Testis (tissue), 2 donors: ENCODE measurements around the gene ACSS1.

Source experiments
- POLR2A ChIP-seq: fragments of 450-650 bp; IDR thresholded peaks from one replicate; pipeline ENCODE4 v1.6.1; 2017; ENCODE audit warnings: antibody characterized with exemption, mild to moderate bottlenecking, moderate library complexity
- TF ChIP-seq, protein P1 (sequence below), 3 experiments: fragments of 450-650 bp in 2 of 3; fragments of 200-600 bp in 1 of 3; sonication (generic) in 1 of 3; IDR thresholded peaks; one replicate each; pipeline ENCODE4 v1.5.1; 2016 to 2019; ENCODE audit warnings: antibody characterized with exemption in 3 of 3, mild to moderate bottlenecking in 2 of 3, moderate library complexity in 1 of 3

DNA sequence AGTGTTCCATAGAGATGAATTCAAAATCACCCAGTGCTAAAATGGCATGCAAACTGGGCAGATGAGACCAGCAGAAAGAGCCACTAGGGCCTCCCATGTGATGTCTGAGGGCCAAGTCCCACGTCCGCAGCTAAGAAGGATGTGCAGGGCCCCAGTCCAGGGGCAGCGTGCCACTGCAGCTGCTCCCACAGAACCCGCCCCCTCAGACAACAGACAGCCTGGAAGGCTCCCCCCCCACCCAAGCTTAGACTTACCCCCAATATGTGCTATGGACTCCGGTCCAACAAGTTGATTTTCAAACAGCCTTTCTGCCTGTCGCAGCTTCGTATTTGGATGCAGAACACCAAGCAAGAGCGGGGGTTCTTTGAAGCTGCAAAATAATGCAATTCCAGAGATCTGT, 79.4 kb downstream of the ACSS1 start:
- TF ChIP-seq, protein P1, sequence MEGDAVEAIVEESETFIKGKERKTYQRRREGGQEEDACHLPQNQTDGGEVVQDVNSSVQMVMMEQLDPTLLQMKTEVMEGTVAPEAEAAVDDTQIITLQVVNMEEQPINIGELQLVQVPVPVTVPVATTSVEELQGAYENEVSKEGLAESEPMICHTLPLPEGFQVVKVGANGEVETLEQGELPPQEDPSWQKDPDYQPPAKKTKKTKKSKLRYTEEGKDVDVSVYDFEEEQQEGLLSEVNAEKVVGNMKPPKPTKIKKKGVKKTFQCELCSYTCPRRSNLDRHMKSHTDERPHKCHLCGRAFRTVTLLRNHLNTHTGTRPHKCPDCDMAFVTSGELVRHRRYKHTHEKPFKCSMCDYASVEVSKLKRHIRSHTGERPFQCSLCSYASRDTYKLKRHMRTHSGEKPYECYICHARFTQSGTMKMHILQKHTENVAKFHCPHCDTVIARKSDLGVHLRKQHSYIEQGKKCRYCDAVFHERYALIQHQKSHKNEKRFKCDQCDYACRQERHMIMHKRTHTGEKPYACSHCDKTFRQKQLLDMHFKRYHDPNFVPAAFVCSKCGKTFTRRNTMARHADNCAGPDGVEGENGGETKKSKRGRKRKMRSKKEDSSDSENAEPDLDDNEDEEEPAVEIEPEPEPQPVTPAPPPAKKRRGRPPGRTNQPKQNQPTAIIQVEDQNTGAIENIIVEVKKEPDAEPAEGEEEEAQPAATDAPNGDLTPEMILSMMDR (IDR thresholded peaks at IDR 0.05) = no peak
- TF ChIP-seq POLR2A = no peak
